Prostate gland (tissue), 2 donors: Measurements from ENCODE around the gene GTF2A2.

Experiments
- POLR2A ChIP-seq: fragments of 450-650 bp; IDR thresholded peaks from one replicate; pipeline ENCODE4 v1.6.1; 2016; ENCODE audit warnings: antibody characterized with exemption, mild to moderate bottlenecking
- TF ChIP-seq, protein P1 (sequence below), 4 experiments: fragments of 200-600 bp in 2 of 4; fragments of 450-650 bp in 2 of 4; sonication (generic) in 2 of 4; IDR thresholded peaks; 1 replicate in 3 of 4; 2 replicates in 1 of 4; pipeline ENCODE4 v1.5.1; 2016 to 2019; ENCODE audit warnings: antibody characterized with exemption in 4 of 4, mild to moderate bottlenecking in 2 of 4, moderate library complexity in 2 of 4

DNA sequence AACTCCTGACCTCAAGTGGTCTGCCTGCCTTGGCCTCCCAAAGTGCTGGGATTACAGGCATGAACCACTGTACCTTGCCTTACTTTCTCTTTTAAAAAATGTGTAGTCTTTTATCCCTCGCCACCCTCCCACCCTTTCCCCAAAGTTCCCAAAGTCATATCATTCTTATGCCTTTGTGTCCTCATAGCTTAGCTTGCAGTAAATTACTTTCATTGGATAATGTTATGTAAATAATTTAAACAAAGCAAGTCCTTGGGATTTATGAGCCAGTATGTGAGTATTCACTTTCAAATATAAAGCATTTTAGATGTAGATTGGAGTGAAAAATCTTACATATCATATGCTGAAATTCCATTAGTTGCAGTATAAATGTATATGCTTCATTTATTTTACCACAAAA lies 11.0 kb downstream of the GTF2A2 start:
- TF ChIP-seq, protein P1, sequence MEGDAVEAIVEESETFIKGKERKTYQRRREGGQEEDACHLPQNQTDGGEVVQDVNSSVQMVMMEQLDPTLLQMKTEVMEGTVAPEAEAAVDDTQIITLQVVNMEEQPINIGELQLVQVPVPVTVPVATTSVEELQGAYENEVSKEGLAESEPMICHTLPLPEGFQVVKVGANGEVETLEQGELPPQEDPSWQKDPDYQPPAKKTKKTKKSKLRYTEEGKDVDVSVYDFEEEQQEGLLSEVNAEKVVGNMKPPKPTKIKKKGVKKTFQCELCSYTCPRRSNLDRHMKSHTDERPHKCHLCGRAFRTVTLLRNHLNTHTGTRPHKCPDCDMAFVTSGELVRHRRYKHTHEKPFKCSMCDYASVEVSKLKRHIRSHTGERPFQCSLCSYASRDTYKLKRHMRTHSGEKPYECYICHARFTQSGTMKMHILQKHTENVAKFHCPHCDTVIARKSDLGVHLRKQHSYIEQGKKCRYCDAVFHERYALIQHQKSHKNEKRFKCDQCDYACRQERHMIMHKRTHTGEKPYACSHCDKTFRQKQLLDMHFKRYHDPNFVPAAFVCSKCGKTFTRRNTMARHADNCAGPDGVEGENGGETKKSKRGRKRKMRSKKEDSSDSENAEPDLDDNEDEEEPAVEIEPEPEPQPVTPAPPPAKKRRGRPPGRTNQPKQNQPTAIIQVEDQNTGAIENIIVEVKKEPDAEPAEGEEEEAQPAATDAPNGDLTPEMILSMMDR (IDR thresholded peaks at IDR 0.05): no peak
- TF ChIP-seq POLR2A: no peak
